Prostate gland (tissue), 2 donors: Measurements from ENCODE around the gene ATP13A3.

Source experiments
- CTCF ChIP-seq, 4 experiments: fragments of 200-600 bp in 2 of 4; fragments of 450-650 bp in 2 of 4; sonication (generic) in 2 of 4; IDR thresholded peaks; 1 replicate in 3 of 4; 2 replicates in 1 of 4; pipeline ENCODE4 v1.5.1; 2016 to 2019; ENCODE audit warnings: antibody characterized with exemption in 4 of 4, mild to moderate bottlenecking in 2 of 4, moderate library complexity in 2 of 4
- POLR2A ChIP-seq: fragments of 450-650 bp; IDR thresholded peaks from one replicate; pipeline ENCODE4 v1.6.1; 2016; ENCODE audit warnings: antibody characterized with exemption, mild to moderate bottlenecking
- POLR2AphosphoS5 ChIP-seq: sonication (generic); formaldehyde crosslinking; IDR thresholded peaks from one replicate; pipeline ENCODE4 v1.6.1; 2017; ENCODE audit warnings: antibody characterized with exemption

- TF ChIP-seq CTCF (IDR thresholded peaks at IDR 0.05) (no peak), POLR2AphosphoS5 (no peak), POLR2A (no peak)
Measured at GRCh38 chr3:194397757-194398312, 89.0 kb downstream of the ATP13A3 start.
